ENCODE data around the gene WBP2. TPM values are rescaled to one million over a fixed set of nuclear protein-coding genes. Genes with fewer than 3 reads are reported as not detected.
"Not testable (repeated sequence)": the region's sequence is repeated elsewhere in the genome, so short reads cannot be mapped to it uniquely, and the experiment has no call there.

Gene WBP2
- total RNA-seq, 1 experiment from 2014 or later = 72.3 TPM

GRCh38 chr17:75869282-75870141 is 14.4 kb upstream of the WBP2 start:
- ChIA-PET CTCF (interaction anchor here (0.6 kb wide), 1 partner anchor 34 kb away, joined by 3 read pairs; no protein-coding TSS in a partner anchor), POLR2A (no interaction called here)
- Mint-ChIP-seq H3K4me3 (ENCODE audit: unreplicated experiment) (no peak overlapping the region), H3K27me3 (ENCODE audit: insufficient read depth, unreplicated experiment) (no peaks in the 10 kb centered on the region), H3K9me3 (ENCODE audit: unreplicated experiment) (no peaks in the 10 kb centered on the region), H3K27ac (ENCODE audit: unreplicated experiment) (peak overlapping the region; percentile 15), H3K4me1 (ENCODE audit: low read depth, unreplicated experiment) (no peaks in the 10 kb centered on the region), H3K36me3 (ENCODE audit: insufficient read depth, unreplicated experiment) (no peaks in the 10 kb centered on the region)
- no peak overlapping the region for H3K4me3 ChIP-seq (ENCODE audit: low read depth, low read length)
- DNase-seq = no peak
- no peaks in the 10 kb centered on the region for H3K9me3 ChIP-seq
- no peaks in the 10 kb centered on the region for H3K36me3 ChIP-seq (ENCODE audit: control insufficient read depth, insufficient read depth, low read length)
- H3K4me1 ChIP-seq = peaks cover 9% of the 10 kb centered on the region; the same call in 1 of the 2 replicates
- no peak for TF ChIP-seq CTCF (IDR thresholded peaks at IDR 0.05; ENCODE audit: insufficient read depth in 1 of 2, low read depth in 1 of 2, low read length in 1 of 2, severe bottlenecking in 1 of 2, unreplicated experiment in 1 of 2)
- intact Hi-C loops (cut with micrococcal nuclease; ENCODE audit: unreplicated experiment) = no loop called here
- BruUV-seq (replicated peaks) = no TSS peak
- H3K27me3 ChIP-seq (replicated peaks; ENCODE audit: control insufficient read depth, insufficient read depth, low read length) = no peaks in the 10 kb centered on the region

DNA sequence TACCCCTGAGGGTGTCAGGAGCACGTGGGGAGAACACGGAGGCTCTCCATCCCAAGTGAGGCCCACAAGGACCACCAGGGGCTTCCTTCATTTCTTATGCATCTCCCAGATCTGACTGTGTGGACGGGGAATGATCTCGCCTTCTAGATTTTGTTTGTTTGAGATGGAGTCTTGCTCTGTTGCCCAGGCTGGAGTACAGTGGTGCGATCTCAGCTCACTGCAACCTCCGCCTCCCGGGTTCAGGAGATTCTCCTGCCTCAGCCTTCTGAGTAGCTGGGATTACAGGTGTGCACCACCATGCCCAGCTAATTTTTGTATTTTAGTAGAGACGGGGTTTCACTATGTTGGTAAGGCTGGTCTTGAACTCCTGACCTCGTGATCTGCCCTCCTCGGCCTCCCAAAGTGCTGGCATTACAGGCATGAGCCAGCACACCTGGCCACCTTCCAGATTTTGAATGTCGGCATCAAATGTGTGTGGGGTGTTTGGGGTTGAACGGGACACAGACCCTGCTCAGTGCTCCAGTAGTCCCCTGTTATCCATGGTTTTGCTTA is 13.7 kb upstream of the WBP2 start:
- DNase-seq; BruUV-seq (replicated peaks); H3K4me1 Mint-ChIP-seq (ENCODE audit: low read depth, unreplicated experiment); H3K9me3 Mint-ChIP-seq (ENCODE audit: unreplicated experiment); H3K4me1 ChIP-seq; POLR2A ChIA-PET; H3K4me3 ChIP-seq (ENCODE audit: low read depth, low read length); intact Hi-C loops (cut with micrococcal nuclease; ENCODE audit: unreplicated experiment); H3K36me3 Mint-ChIP-seq (ENCODE audit: insufficient read depth, unreplicated experiment); H3K4me3 Mint-ChIP-seq (ENCODE audit: unreplicated experiment); H3K36me3 ChIP-seq (ENCODE audit: control insufficient read depth, insufficient read depth, low read length); H3K27me3 ChIP-seq (replicated peaks; ENCODE audit: control insufficient read depth, insufficient read depth, low read length); H3K27me3 Mint-ChIP-seq (ENCODE audit: insufficient read depth, unreplicated experiment); H3K9me3 ChIP-seq; H3K27ac Mint-ChIP-seq (ENCODE audit: unreplicated experiment): not testable (repeated sequence)
- CTCF ChIA-PET = interaction anchor here (1.1 kb wide), 1 partner anchor 9 kb away, joined by 3 read pairs; no protein-coding TSS in a partner anchor

DNA sequence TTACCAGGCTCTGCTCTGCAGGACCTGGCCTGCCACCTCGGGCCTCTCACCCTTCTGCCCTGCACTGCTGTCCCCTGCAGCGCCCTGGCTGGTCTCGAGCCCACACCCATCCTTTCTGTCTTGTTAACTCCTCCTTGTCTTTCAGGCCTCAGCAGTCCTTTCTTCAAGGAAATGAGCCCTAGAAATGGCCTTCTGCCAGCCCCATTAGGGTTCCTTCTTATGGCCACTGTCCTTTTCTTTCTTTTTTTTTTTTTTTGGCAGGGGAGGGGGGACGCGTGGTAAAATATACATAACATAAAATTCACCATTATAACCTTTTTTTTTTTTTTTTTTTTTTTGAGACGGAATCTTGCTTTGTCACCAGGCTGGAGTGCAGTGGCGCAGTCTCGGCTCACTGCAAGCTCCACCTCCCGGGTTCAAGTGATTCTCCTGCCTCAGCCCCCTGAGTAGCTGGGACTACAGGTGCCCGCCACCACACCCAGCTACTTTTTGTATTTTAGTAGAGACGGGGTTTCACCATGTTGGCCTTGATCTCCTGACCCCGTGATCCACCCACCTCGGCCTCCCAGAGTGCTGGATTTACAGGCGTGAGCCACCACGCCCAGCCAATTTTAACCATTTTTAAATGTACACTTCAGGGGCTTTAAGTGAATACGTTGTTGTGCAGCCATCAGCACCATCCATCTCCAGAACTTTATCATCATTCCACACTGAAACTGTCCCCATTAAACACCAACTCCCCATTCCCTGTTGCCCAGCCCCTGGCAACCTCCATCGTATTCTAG is 10.5 kb upstream of the WBP2 start:
- H3K9me3 ChIP-seq; H3K27ac Mint-ChIP-seq (ENCODE audit: unreplicated experiment); H3K4me1 ChIP-seq; DNase-seq; intact Hi-C loops (cut with micrococcal nuclease; ENCODE audit: unreplicated experiment); H3K36me3 Mint-ChIP-seq (ENCODE audit: insufficient read depth, unreplicated experiment); H3K4me1 Mint-ChIP-seq (ENCODE audit: low read depth, unreplicated experiment); BruUV-seq (replicated peaks); H3K27me3 Mint-ChIP-seq (ENCODE audit: insufficient read depth, unreplicated experiment); H3K36me3 ChIP-seq (ENCODE audit: control insufficient read depth, insufficient read depth, low read length); H3K4me3 ChIP-seq (ENCODE audit: low read depth, low read length); H3K4me3 Mint-ChIP-seq (ENCODE audit: unreplicated experiment); H3K9me3 Mint-ChIP-seq (ENCODE audit: unreplicated experiment); H3K27me3 ChIP-seq (replicated peaks; ENCODE audit: control insufficient read depth, insufficient read depth, low read length): not testable (repeated sequence)
- ChIA-PET POLR2A (interaction anchor here (0.6 kb wide), 1 partner anchor 100 kb away, joined by 4 read pairs; no protein-coding TSS in a partner anchor), CTCF (interaction anchor here (0.7 to 1.1 kb wide), 3 partner anchors 10 to 233 kb away, joined by 3 to 7 read pairs (median 7); partner anchors contain the start of genes TRIM47 and WBP2)

- H3K27ac Mint-ChIP-seq (ENCODE audit: unreplicated experiment); H3K9me3 Mint-ChIP-seq (ENCODE audit: unreplicated experiment); H3K36me3 Mint-ChIP-seq (ENCODE audit: insufficient read depth, unreplicated experiment); H3K4me1 Mint-ChIP-seq (ENCODE audit: low read depth, unreplicated experiment); H3K27me3 Mint-ChIP-seq (ENCODE audit: insufficient read depth, unreplicated experiment); H3K27me3 ChIP-seq (replicated peaks; ENCODE audit: control insufficient read depth, insufficient read depth, low read length); DNase-seq; H3K36me3 ChIP-seq (ENCODE audit: control insufficient read depth, insufficient read depth, low read length); H3K4me1 ChIP-seq; H3K4me3 Mint-ChIP-seq (ENCODE audit: unreplicated experiment); H3K9me3 ChIP-seq; BruUV-seq (replicated peaks); intact Hi-C loops (cut with micrococcal nuclease; ENCODE audit: unreplicated experiment); H3K4me3 ChIP-seq (ENCODE audit: low read depth, low read length): not testable (repeated sequence)
- ChIA-PET POLR2A (interaction anchor here (0.6 kb wide), 1 partner anchor 99 kb away, joined by 4 read pairs; no protein-coding TSS in a partner anchor), CTCF (interaction anchor here (0.7 to 1.1 kb wide), 4 partner anchors 10 to 232 kb away, joined by 3 to 7 read pairs (median 6); partner anchors contain the start of genes TRIM47 and WBP2)
Measured at GRCh38 chr17:75864887-75865286, 9.8 kb upstream of the WBP2 start.

Measured in Caco-2 (cell line).